ENCODE data around the gene DMTF1.
"Not testable (repeated sequence)": the region's sequence is repeated elsewhere in the genome, so short reads cannot be mapped to it uniquely, and the experiment has no call there.

- TF ChIP-seq SALL2 (tag by site-specific recombination; IDR thresholded peaks at IDR 0.05; ENCODE audit: borderline replicate concordance); ZXDB (tag by site-specific recombination; IDR thresholded peaks at IDR 0.05): not testable (repeated sequence)
Observed at GRCh38 chr7:87113904-87114303, 38.3 kb upstream of the DMTF1 start.

Measured in HEK293 (cell line).